Stimulated activated effector memory CD8-positive, alpha-beta T cell treated with anti-CD3 and anti-CD28 coated beads, Interleukin-12 subunit alpha, Interleukin-12 subunit beta, amount 100 ng/mL, for 72 hours (primary cell): ENCODE results near the gene ARHGAP32.

Experiments used
- ATAC-seq: fragments of 150-1000 bp; cut with Tn5 transposase; 2 replicates; pipeline ENCODE4 v1.10.0; 2021
- DNase-seq, 2 donors: peaks; one replicate each; pipeline ENCODE4 v3.0.0; 2021 to 2022; ENCODE audit warnings: low spot score in 2 of 2
- H3K27ac Mint-ChIP-seq: one replicate; pipeline ENCODE4 v1.8.0; 2022; ENCODE audit warnings: mild to moderate bottlenecking, mixed read lengths
- H3K36me3 Mint-ChIP-seq: one replicate; pipeline ENCODE4 v1.8.0; 2022; ENCODE audit warnings: mild to moderate bottlenecking, mixed read lengths
- H3K4me1 Mint-ChIP-seq: one replicate; pipeline ENCODE4 v1.8.0; 2022; ENCODE audit warnings: mixed read lengths
- H3K4me3 Mint-ChIP-seq: one replicate; pipeline ENCODE4 v1.8.0; 2022; ENCODE audit warnings: mild to moderate bottlenecking, mixed read lengths
- H3K9me3 Mint-ChIP-seq: one replicate; pipeline ENCODE4 v1.8.0; 2022; ENCODE audit warnings: mixed read lengths

The ARHGAP32 gene

GRCh38 chr11:128946648-128947047 lies 245.5 kb downstream of the ARHGAP32 start:
- Mint-ChIP-seq H3K4me1 (no peaks in the 10 kb centered on the region), H3K4me3 (no peak overlapping the region), H3K9me3 (no peaks in the 10 kb centered on the region), H3K27ac (no peak overlapping the region), H3K36me3 (no peaks in the 10 kb centered on the region)
- ATAC-seq, result no peak
- DNase-seq, result no peak

GRCh38 chr11:128943428-128943976 lies 248.6 kb downstream of the ARHGAP32 start:
- ATAC-seq (no peak), DNase-seq (no peak)
- no peak overlapping the region for H3K27ac Mint-ChIP-seq
- no peak overlapping the region for H3K4me3 Mint-ChIP-seq
- no peaks in the 10 kb centered on the region for H3K4me1 Mint-ChIP-seq
- H3K9me3 Mint-ChIP-seq, result no peaks in the 10 kb centered on the region
- no peaks in the 10 kb centered on the region for H3K36me3 Mint-ChIP-seq

GRCh38 chr11:128942817-128943427 lies 249.2 kb downstream of the ARHGAP32 start, which contains the start of gene TP53AIP1:
Gene TP53AIP1, minus strand, starts transcription at chr11:128942871. Its CDS starts 5,053 bp downstream, at chr11:128937818.
- H3K36me3 Mint-ChIP-seq, result no peaks in the 10 kb centered on the region
- H3K4me1 Mint-ChIP-seq, result no peaks in the 10 kb centered on the region
- H3K9me3 Mint-ChIP-seq, result no peaks in the 10 kb centered on the region
- ATAC-seq (no peak), DNase-seq (no peak)
- H3K4me3 Mint-ChIP-seq, result no peak within 1 kb of the TSS
- H3K27ac Mint-ChIP-seq, result no peak within 1 kb of the TSS

- Mint-ChIP-seq H3K27ac (no peak overlapping the region), H3K4me3 (no peak overlapping the region), H3K36me3 (no peaks in the 10 kb centered on the region), H3K9me3 (no peaks in the 10 kb centered on the region), H3K4me1 (no peaks in the 10 kb centered on the region)
- no peak for DNase-seq
- ATAC-seq, result no peak
Measured at GRCh38 chr11:128942272-128942612, 249.9 kb downstream of the ARHGAP32 start.

GRCh38 chr11:128941573-128942271 lies 250.4 kb downstream of the ARHGAP32 start:
- no peaks in the 10 kb centered on the region for H3K4me1 Mint-ChIP-seq
- no peak overlapping the region for H3K27ac Mint-ChIP-seq
- no peak overlapping the region for H3K4me3 Mint-ChIP-seq
- no peak for ATAC-seq
- DNase-seq, result no peak
- H3K36me3 Mint-ChIP-seq, result no peaks in the 10 kb centered on the region
- H3K9me3 Mint-ChIP-seq, result no peaks in the 10 kb centered on the region

- Mint-ChIP-seq H3K4me1 (no peaks in the 10 kb centered on the region), H3K9me3 (no peaks in the 10 kb centered on the region), H3K27ac (no peak overlapping the region), H3K36me3 (no peaks in the 10 kb centered on the region), H3K4me3 (no peak overlapping the region)
- DNase-seq, result no peak
- ATAC-seq, result no peak
Measured at GRCh38 chr11:128941110-128941509, 251.0 kb downstream of the ARHGAP32 start.

- ATAC-seq, result no peak
Measured at GRCh38 chr11:128940603-128941002, 251.5 kb downstream of the ARHGAP32 start.

GRCh38 chr11:128940156-128940555 lies 252.0 kb downstream of the ARHGAP32 start:
- H3K36me3 Mint-ChIP-seq, result no peaks in the 10 kb centered on the region
- ATAC-seq (no peak), DNase-seq (no peak)
- H3K9me3 Mint-ChIP-seq, result no peaks in the 10 kb centered on the region
- H3K4me3 Mint-ChIP-seq, result no peak overlapping the region
- no peaks in the 10 kb centered on the region for H3K4me1 Mint-ChIP-seq
- H3K27ac Mint-ChIP-seq, result no peak overlapping the region

More at GRCh38 chr11:128940603-128941002, 251.5 kb downstream of the ARHGAP32 start:
- no peak overlapping the region for H3K4me3 Mint-ChIP-seq
- H3K27ac Mint-ChIP-seq, result no peak overlapping the region
- H3K4me1 Mint-ChIP-seq, result no peaks in the 10 kb centered on the region
- no peaks in the 10 kb centered on the region for H3K9me3 Mint-ChIP-seq
- H3K36me3 Mint-ChIP-seq, result no peaks in the 10 kb centered on the region
- no peak for DNase-seq

- no peak overlapping the region for H3K4me3 Mint-ChIP-seq
- no peaks in the 10 kb centered on the region for H3K4me1 Mint-ChIP-seq
- no peaks in the 10 kb centered on the region for H3K36me3 Mint-ChIP-seq
- H3K27ac Mint-ChIP-seq, result no peak overlapping the region
- no peak for DNase-seq
- H3K9me3 Mint-ChIP-seq, result no peaks in the 10 kb centered on the region
- ATAC-seq, result no peak
Measured at GRCh38 chr11:128939591-128939990, 252.5 kb downstream of the ARHGAP32 start.

- Mint-ChIP-seq H3K9me3 (no peaks in the 10 kb centered on the region), H3K27ac (no peak overlapping the region), H3K4me1 (no peaks in the 10 kb centered on the region), H3K36me3 (no peaks in the 10 kb centered on the region), H3K4me3 (no peak overlapping the region)
- no peak for ATAC-seq
- DNase-seq, result no peak
Measured at GRCh38 chr11:128938156-128938885, 253.8 kb downstream of the ARHGAP32 start.

GRCh38 chr11:128937480-128937879 lies 254.6 kb downstream of the ARHGAP32 start:
- ATAC-seq (no peak), DNase-seq (no peak)
- Mint-ChIP-seq H3K9me3 (no peaks in the 10 kb centered on the region), H3K4me1 (no peaks in the 10 kb centered on the region), H3K4me3 (no peak overlapping the region), H3K27ac (no peak overlapping the region), H3K36me3 (no peaks in the 10 kb centered on the region)

- Mint-ChIP-seq H3K27ac (no peak overlapping the region), H3K4me1 (no peaks in the 10 kb centered on the region), H3K9me3 (no peaks in the 10 kb centered on the region), H3K36me3 (no peaks in the 10 kb centered on the region), H3K4me3 (no peak overlapping the region)
- DNase-seq (no peak), ATAC-seq (no peak)
Measured at GRCh38 chr11:128936606-128937251, 255.4 kb downstream of the ARHGAP32 start.

- H3K9me3 Mint-ChIP-seq, result no peaks in the 10 kb centered on the region
- ATAC-seq (no peak), DNase-seq (no peak)
- no peak overlapping the region for H3K4me3 Mint-ChIP-seq
- no peaks in the 10 kb centered on the region for H3K4me1 Mint-ChIP-seq
- no peaks in the 10 kb centered on the region for H3K36me3 Mint-ChIP-seq
- no peak overlapping the region for H3K27ac Mint-ChIP-seq
Measured at GRCh38 chr11:128934926-128935325, 257.2 kb downstream of the ARHGAP32 start.

GRCh38 chr11:128934351-128934750 lies 257.8 kb downstream of the ARHGAP32 start:
- H3K4me3 Mint-ChIP-seq, result no peak overlapping the region
- no peaks in the 10 kb centered on the region for H3K9me3 Mint-ChIP-seq
- no peak for ATAC-seq
- H3K36me3 Mint-ChIP-seq, result no peaks in the 10 kb centered on the region
- no peak for DNase-seq
- H3K27ac Mint-ChIP-seq, result no peak overlapping the region
- peaks cover 5% of the 10 kb centered on the region for H3K4me1 Mint-ChIP-seq

- ATAC-seq (no peak), DNase-seq (no peak)
- Mint-ChIP-seq H3K27ac (no peak overlapping the region), H3K36me3 (no peaks in the 10 kb centered on the region), H3K4me1 (peaks cover 11% of the 10 kb centered on the region), H3K4me3 (no peak overlapping the region), H3K9me3 (no peaks in the 10 kb centered on the region)
Measured at GRCh38 chr11:128933481-128934178, 258.5 kb downstream of the ARHGAP32 start.
